Measurements from ENCODE around the gene CCDC9B.

The CCDC9B gene

GRCh38 chr15:40335938-40336743 is 4.6 kb downstream of the CCDC9B start:
- no peak overlapping the region for H3K27ac Mint-ChIP-seq
- no peaks in the 10 kb centered on the region for H3K9me3 Mint-ChIP-seq
- ATAC-seq (replicated peaks) (no peak), DNase-seq (no peak)
- H3K4me3 Mint-ChIP-seq = no peak overlapping the region
- H3K36me3 Mint-ChIP-seq (ENCODE audit: insufficient read depth) = no peaks in the 10 kb centered on the region
- H3K4me1 Mint-ChIP-seq (ENCODE audit: low read depth in 2 of 2) = peaks cover 8 to 14% of the 10 kb centered on the region in 2 donors
- H3K27me3 Mint-ChIP-seq = no peaks in the 10 kb centered on the region

DNA sequence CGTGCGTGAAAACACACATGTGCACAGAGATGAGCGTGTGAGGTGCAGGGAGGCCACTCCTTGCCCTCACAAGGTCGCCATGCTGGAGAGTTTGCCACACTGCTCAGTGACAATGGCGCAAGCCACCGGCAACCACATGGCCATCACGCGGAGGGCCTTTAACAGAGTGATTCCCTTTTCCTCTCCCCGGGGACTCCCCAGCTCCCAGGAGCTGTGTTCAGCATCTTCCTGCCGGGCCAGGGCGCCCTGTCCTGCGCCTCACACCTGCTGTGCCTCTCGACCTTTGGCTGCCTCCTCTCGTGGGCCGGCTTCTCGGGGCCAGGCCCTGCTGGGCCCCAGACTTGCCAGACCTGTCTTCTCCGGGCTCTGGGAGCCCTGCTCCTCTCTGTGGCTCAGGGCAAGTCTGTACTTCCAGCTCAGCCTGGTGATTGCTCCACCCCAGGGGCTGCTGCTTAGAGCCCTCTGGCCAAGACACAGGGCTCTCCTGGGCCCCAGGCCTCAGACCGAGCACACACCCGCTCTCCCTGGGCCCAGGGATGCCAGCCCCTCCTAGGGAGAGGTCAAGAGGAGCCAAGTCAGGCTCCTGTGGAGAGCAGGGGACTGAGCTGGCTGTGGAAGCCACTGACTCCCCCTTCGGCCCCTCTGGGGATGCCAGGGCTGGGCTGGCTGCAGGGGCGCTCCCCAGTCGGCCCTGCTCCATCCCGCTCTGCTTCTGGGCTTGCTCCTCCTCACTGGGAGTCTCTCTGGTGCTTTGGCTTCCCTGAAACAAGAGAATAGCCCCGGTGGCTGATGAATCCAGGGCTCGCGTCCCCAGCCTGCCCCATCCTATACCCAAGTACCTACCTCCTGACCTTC is 5.6 kb downstream of the CCDC9B start:
- H3K27ac Mint-ChIP-seq = no peak overlapping the region
- H3K36me3 Mint-ChIP-seq (ENCODE audit: insufficient read depth) = no peaks in the 10 kb centered on the region
- no peak for DNase-seq
- no peaks in the 10 kb centered on the region for H3K9me3 Mint-ChIP-seq
- ATAC-seq (replicated peaks) = no peak
- H3K27me3 Mint-ChIP-seq = no peaks in the 10 kb centered on the region
- peaks cover 8 to 14% of the 10 kb centered on the region in 2 donors for H3K4me1 Mint-ChIP-seq (ENCODE audit: low read depth in 2 of 2)
- no peak overlapping the region for H3K4me3 Mint-ChIP-seq

DNA sequence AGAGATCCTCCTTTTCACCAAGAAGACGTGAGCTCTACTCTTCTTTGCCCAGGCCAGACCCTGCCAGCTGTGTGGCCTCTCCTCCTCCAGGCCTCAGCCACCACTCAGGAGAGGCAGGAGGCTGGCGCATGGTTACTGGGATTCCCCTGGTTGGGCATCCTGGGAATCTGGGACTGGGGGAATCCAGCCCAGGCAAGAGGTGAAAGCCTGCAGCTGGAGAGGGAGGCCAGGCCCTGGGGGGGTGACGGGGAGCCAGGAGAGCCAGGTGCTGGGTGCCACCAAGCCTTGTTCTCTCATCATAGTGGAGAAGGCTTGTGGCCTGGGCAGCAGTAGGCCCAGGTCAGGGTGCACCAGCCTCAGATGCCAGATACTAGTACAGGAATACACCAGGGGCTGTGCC is 6.2 kb downstream of the CCDC9B start:
- Mint-ChIP-seq H3K27ac (no peak overlapping the region), H3K4me1 (ENCODE audit: low read depth in 2 of 2) (peaks cover 8 to 14% of the 10 kb centered on the region in 2 donors), H3K9me3 (no peaks in the 10 kb centered on the region), H3K4me3 (no peak overlapping the region), H3K36me3 (ENCODE audit: insufficient read depth) (no peaks in the 10 kb centered on the region), H3K27me3 (no peaks in the 10 kb centered on the region)
- DNase-seq (no peak), ATAC-seq (replicated peaks) (no peak)

DNA sequence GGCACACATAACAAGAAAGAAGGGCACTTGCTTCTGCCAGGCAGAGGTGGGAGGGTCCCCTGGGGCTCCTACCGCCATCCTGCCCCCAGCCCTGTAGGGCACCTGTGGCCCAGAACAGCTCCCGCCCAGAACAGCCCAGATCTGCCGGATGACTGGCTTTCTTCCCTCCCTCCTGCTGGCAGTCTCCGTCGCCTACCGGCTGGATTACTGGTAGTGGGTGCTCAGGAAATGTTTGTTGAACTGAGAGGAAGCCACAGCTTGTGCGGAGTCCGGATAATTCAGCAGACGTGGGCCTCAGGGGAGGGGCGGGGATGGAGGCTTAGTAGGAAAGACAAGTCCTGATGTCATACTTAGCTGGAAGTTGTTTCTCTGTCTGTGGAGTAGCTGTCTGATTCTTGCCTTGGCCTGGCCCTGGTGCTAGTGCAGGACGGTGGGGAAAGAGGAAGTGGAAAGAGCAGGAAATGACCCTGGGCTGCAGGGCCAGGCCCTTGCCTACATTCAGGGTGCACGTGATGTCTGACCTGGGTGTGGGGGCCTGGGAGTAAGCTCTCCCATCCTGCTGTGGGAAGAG is 6.7 kb downstream of the CCDC9B start:
- Mint-ChIP-seq H3K27ac (no peak overlapping the region), H3K9me3 (no peaks in the 10 kb centered on the region), H3K4me1 (ENCODE audit: low read depth in 2 of 2) (peaks cover 9 to 16% of the 10 kb centered on the region in 2 donors), H3K27me3 (no peaks in the 10 kb centered on the region), H3K36me3 (ENCODE audit: insufficient read depth) (no peaks in the 10 kb centered on the region), H3K4me3 (no peak overlapping the region)
- no peak for ATAC-seq (replicated peaks)
- DNase-seq = no peak

DNA sequence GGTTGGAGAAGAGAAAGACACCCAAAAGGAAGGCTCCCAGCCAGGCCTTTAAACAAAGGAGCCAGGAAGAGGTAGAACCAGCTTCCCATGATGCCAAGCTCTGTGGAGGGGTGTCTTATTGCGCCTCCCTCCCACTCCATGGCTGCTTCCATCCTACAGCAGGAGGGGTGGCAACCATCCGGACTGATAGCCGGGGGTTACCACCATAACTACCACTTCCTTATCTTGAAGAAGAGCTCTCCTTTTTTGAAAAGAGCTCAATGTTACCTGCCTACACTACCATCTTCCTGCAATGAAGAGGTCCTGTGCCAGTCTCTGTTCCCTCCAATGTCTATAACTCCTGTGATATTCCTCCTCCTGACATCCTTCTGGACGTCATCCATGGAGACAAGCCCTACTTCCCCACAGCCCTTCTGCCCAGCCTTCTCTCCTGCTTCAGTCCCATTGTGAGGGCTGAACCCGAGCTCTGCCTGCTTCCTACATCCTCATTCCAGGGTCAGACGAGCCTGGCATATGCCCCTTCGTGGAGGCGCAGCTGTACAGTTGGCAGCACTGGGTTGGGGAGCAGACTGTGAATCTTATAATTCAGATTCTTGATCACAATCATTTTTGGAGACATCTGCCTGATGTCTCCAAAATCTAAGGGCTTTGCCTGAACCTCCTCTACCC is 8.5 kb downstream of the CCDC9B start:
- no peak for ATAC-seq (replicated peaks)
- H3K9me3 Mint-ChIP-seq = no peaks in the 10 kb centered on the region
- H3K4me1 Mint-ChIP-seq (ENCODE audit: low read depth in 2 of 2) = peaks cover 4 to 13% of the 10 kb centered on the region in 2 donors
- no peak overlapping the region for H3K4me3 Mint-ChIP-seq
- no peaks in the 10 kb centered on the region for H3K27me3 Mint-ChIP-seq
- no peaks in the 10 kb centered on the region for H3K36me3 Mint-ChIP-seq (ENCODE audit: insufficient read depth)
- DNase-seq = no peak
- H3K27ac Mint-ChIP-seq = no peak overlapping the region

DNA sequence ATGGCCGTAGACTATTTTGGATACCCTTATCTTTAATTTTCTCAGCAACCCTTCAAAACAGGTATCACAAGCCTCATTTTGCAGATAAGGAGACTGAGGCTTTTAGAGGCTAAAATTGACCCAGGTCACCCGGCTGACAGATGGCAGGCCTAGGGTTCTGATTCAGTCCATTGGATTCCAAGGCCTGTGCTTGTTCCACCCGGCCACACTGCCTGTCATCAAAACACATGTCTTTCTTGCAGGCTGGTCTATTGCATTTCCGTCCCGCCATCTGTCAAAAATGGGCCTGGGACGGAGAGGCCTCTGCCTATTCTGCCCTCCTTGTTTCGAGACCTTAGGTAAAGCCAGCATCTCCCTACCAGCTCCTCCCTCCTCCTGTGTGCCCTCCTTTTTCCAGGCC is 9.1 kb downstream of the CCDC9B start:
- H3K4me1 Mint-ChIP-seq (ENCODE audit: low read depth in 2 of 2) = peaks cover 4 to 10% of the 10 kb centered on the region in 2 donors
- no peak overlapping the region for H3K27ac Mint-ChIP-seq
- no peaks in the 10 kb centered on the region for H3K9me3 Mint-ChIP-seq
- no peaks in the 10 kb centered on the region for H3K36me3 Mint-ChIP-seq (ENCODE audit: insufficient read depth)
- no peak overlapping the region for H3K4me3 Mint-ChIP-seq
- no peaks in the 10 kb centered on the region for H3K27me3 Mint-ChIP-seq
- DNase-seq = no peak
- no peak for ATAC-seq (replicated peaks)

GRCh38 chr15:40331026-40331425 is 9.7 kb downstream of the CCDC9B start:
- DNase-seq (no peak), ATAC-seq (replicated peaks) (no peak)
- peaks cover 4 to 10% of the 10 kb centered on the region in 2 donors for H3K4me1 Mint-ChIP-seq (ENCODE audit: low read depth in 2 of 2)
- H3K36me3 Mint-ChIP-seq (ENCODE audit: insufficient read depth) = no peaks in the 10 kb centered on the region
- no peaks in the 10 kb centered on the region for H3K9me3 Mint-ChIP-seq
- no peak overlapping the region for H3K27ac Mint-ChIP-seq
- H3K4me3 Mint-ChIP-seq = no peak overlapping the region
- H3K27me3 Mint-ChIP-seq = no peaks in the 10 kb centered on the region

DNA sequence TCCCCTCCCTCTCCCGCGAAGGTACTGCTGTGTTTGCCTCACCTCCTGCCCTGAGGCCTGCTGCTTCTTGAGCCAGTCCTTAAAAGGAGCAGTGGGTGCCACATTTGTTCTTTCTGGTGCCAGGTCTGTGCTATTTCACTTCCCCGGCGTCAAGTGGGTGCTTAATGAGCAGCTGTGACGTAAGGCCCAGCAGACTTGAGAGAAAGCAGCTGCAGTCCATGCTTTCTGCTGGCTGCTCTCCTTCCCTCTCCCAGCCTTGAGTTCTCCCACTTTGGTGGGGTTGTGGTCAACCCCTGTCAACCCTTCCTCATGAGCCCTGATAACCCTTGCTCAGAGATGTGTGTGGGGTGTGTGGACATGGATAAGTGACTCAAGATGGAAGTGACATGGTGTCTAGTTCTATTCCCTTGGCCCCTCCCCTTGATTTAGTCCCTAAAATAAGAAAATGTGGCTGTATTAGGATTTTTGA is 10.3 kb downstream of the CCDC9B start:
- H3K9me3 Mint-ChIP-seq = no peaks in the 10 kb centered on the region
- H3K4me1 Mint-ChIP-seq (ENCODE audit: low read depth in 2 of 2) = peaks cover 6 to 10% of the 10 kb centered on the region in 2 donors
- no peak overlapping the region for H3K27ac Mint-ChIP-seq
- H3K36me3 Mint-ChIP-seq (ENCODE audit: insufficient read depth) = no peaks in the 10 kb centered on the region
- no peaks in the 10 kb centered on the region for H3K27me3 Mint-ChIP-seq
- ATAC-seq (replicated peaks) (no peak), DNase-seq (no peak)
- no peak overlapping the region for H3K4me3 Mint-ChIP-seq

DNA sequence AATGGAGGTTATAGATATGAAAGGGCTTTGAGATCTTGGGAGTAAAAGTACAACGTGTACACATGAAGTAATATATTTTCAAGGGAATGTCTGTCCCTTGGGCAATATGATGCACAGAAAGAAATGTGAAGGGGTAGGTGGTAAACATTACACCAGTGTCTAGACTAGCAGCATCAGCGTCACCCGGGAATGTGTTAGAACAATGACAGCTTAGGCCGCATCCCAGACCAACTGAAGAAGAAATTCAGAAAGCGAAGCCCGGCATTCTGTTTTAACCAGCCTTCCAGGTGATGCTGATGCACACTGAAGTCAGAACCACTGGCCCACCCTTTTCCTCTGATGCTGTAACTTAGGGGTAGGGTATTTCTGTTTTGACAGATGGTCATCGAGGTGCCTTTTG is 10.9 kb downstream of the CCDC9B start:
- no peak for DNase-seq
- Mint-ChIP-seq H3K27ac (no peak overlapping the region), H3K9me3 (no peaks in the 10 kb centered on the region)

GRCh38 chr15:40328751-40329150 is 12.0 kb downstream of the CCDC9B start:
- Mint-ChIP-seq H3K4me3 (no peak overlapping the region), H3K36me3 (ENCODE audit: insufficient read depth) (no peaks in the 10 kb centered on the region), H3K4me1 (ENCODE audit: low read depth in 2 of 2) (peaks cover 11 to 13% of the 10 kb centered on the region in 2 donors), H3K9me3 (no peaks in the 10 kb centered on the region), H3K27ac (no peak overlapping the region), H3K27me3 (no peaks in the 10 kb centered on the region)
- no peak for DNase-seq
- ATAC-seq (replicated peaks) = no peak

More for the DNA sequence above, 10.9 kb downstream of the CCDC9B start:
- Mint-ChIP-seq H3K27me3 (no peaks in the 10 kb centered on the region), H3K4me3 (no peak overlapping the region), H3K36me3 (ENCODE audit: insufficient read depth) (no peaks in the 10 kb centered on the region), H3K4me1 (ENCODE audit: low read depth in 2 of 2) (peaks cover 11 to 14% of the 10 kb centered on the region in 2 donors)
- ATAC-seq (replicated peaks) = no peak

DNA sequence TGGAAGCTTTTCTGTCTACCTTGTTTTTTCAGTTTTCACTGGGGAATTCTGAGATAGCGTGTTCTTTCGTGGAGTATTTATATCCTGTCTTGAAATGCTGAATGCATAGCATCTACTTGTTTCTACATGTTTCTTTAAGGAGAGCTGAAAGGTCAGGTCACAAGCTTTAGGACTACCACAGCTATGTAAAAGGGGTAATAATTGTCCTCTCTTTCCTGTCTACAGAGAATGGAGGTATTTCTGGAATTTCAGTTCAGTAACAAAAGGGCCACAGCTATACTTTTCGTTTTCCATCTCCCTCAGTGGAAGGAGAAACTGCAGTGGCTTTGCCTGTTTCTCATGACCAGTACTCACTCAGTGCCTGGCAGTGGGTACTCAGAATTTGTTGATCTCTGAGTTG is 12.6 kb downstream of the CCDC9B start:
- Mint-ChIP-seq H3K27ac (no peak overlapping the region), H3K27me3 (no peaks in the 10 kb centered on the region), H3K36me3 (ENCODE audit: insufficient read depth) (no peaks in the 10 kb centered on the region), H3K9me3 (no peaks in the 10 kb centered on the region), H3K4me1 (ENCODE audit: low read depth in 2 of 2) (peaks cover 11 to 14% of the 10 kb centered on the region in 2 donors), H3K4me3 (no peak overlapping the region)
- DNase-seq (no peak), ATAC-seq (replicated peaks) (no peak)

- Mint-ChIP-seq H3K9me3 (no peaks in the 10 kb centered on the region), H3K4me3 (no peak overlapping the region), H3K27ac (no peak overlapping the region), H3K27me3 (no peaks in the 10 kb centered on the region), H3K4me1 (ENCODE audit: low read depth in 2 of 2) (peaks cover 12 to 19% of the 10 kb centered on the region in 2 donors), H3K36me3 (ENCODE audit: insufficient read depth) (no peaks in the 10 kb centered on the region)
- DNase-seq = no peak
- no peak for ATAC-seq (replicated peaks)
These were observed 13.3 kb downstream of the CCDC9B start for GRCh38 chr15:40327457-40327856.

DNA sequence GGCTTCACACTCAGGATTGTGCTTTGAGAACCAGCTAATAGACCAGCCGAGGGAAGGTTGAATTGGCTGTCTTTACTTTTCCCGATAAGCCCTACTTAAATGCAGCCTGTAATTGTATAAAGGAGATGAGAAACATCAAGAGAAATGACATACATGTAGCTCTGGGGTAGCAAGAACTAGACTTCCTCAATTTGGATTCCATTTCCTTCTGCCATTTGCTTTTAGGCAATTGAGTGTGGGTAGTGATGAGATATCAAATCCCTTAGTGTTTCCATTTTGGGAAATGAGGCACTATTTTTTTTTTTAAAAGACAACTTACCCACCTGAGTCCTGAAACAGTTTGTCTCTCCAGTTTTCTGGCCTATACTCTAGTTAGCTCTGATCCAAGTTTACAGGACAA is 15.0 kb downstream of the CCDC9B start:
- Mint-ChIP-seq H3K27ac (no peak overlapping the region), H3K36me3 (ENCODE audit: insufficient read depth) (no peaks in the 10 kb centered on the region), H3K4me1 (ENCODE audit: low read depth in 2 of 2) (peaks cover 22 to 29% of the 10 kb centered on the region in 2 donors), H3K27me3 (no peaks in the 10 kb centered on the region), H3K4me3 (peak overlapping the region; percentile 68 to 71), H3K9me3 (no peaks in the 10 kb centered on the region)
- DNase-seq (no peak), ATAC-seq (replicated peaks) (no peak)

All from effector memory CD8-positive, alpha-beta T cell (primary cell).